OCI-LY3 (cell line): ENCODE data around the gene APOBR.
"Not testable (repeated sequence)": the region's sequence is repeated elsewhere in the genome, so short reads cannot be mapped to it uniquely, and the experiment has no call there.

ENCODE experiments used
- H2AFZ ChIP-seq: fragments of 200-600, 300-600 bp; shearing (Covaris generic); 2 replicates; pipeline ENCODE4 v1.6.0; 2014; ENCODE audit warnings: antibody characterized with exemption, low read depth, low read length
- H3K27ac ChIP-seq: fragments of 200-600, 300-600 bp; sonication (generic); 2 replicates; pipeline ENCODE4 v1.5.1; 2014; ENCODE audit warnings: mild to moderate bottlenecking, low read length, moderate library complexity, mixed read lengths
- H3K27me3 ChIP-seq: fragments of 200-600, 300-600 bp; sonication (generic); 2 replicates; pipeline ENCODE4 v1.6.1; 2014; ENCODE audit warnings: low read depth, low read length, mixed read lengths
- H3K36me3 ChIP-seq: fragments of 200-600, 300-600 bp; sonication (generic); replicated peaks from 2 replicates; pipeline ENCODE3; 2014; ENCODE audit warnings: low read depth, low read length, mixed read lengths
- H3K4me1 ChIP-seq: fragments of 300-600, 200-600 bp; sonication (generic); 2 replicates; pipeline ENCODE4 v1.6.1; 2014; ENCODE audit warnings: low read length, mixed read lengths
- H3K4me2 ChIP-seq: fragments of 200-600, 300-600 bp; sonication (generic); 2 replicates; pipeline ENCODE4 v1.6.1; 2014; ENCODE audit warnings: low read length, mixed read lengths
- H3K4me3 ChIP-seq: fragments of 300-600, 200-600 bp; sonication (generic); 2 replicates; pipeline ENCODE4 v1.5.1; 2014; ENCODE audit warnings: antibody characterized with exemption, mild to moderate bottlenecking, low read length, moderate library complexity
- H3K79me2 ChIP-seq: fragments of 300-600, 200-600 bp; shearing (Covaris generic); 2 replicates; pipeline ENCODE4 v1.6.1; 2014; ENCODE audit warnings: mild to moderate bottlenecking, low read length, mixed read lengths
- H3K9ac ChIP-seq: fragments of 300-600, 200-600 bp; shearing (Covaris generic); 2 replicates; pipeline ENCODE4 v1.6.0; 2014; ENCODE audit warnings: mild to moderate bottlenecking, low read length, moderate library complexity
- H3K9me3 ChIP-seq: fragments of 200-600, 300-600 bp; shearing (Covaris generic); 2 replicates; pipeline ENCODE4 v1.6.1; 2014; ENCODE audit warnings: low read length, mixed read lengths; ENCODE audit not compliant: insufficient read depth
- H4K20me1 ChIP-seq: fragments of 200-600, 300-600 bp; sonication (generic); 2 replicates; pipeline ENCODE4 v1.6.1; 2016; ENCODE audit warnings: low read length, mixed read lengths; ENCODE audit not compliant: insufficient read depth
- EZH2phosphoT487 ChIP-seq: fragments of 200-600 bp; shearing (Covaris generic); IDR thresholded peaks from 2 replicates; pipeline ENCODE4 v1.6.1; 2018; ENCODE audit warnings: antibody characterized with exemption, mixed run types, low read depth
- TF ChIP-seq, protein P1 (sequence below): fragments of 200-600, 300-600 bp; sonication (generic); IDR thresholded peaks from 2 replicates; pipeline ENCODE4 v1.5.1; 2014; ENCODE audit warnings: antibody characterized with exemption, low read length, low read depth

APOBR gene

DNA sequence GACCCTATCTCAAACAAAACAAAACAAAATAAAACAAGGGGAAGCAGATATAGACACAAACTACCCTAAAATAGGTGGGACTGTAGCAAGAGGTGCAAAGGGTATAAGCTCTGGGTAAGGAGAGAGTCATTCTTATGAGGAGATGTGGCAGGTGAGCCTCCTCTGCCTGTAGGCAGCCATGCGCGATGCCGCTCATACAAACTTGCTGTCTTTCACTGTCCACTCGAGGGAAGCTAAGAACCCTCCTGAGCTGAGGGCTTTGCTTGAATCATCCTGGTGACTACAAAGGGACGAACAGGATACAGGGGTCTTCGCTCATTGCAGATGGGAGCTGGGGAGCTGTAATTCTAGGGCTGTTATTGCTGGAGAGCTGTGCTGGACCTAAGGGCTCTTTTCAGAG, 27.0 kb downstream of the APOBR start:
- Histone ChIP-seq H3K36me3 (no peaks in the 10 kb centered on the region), H3K4me1 (peaks cover 75% of the 10 kb centered on the region), H3K27ac (peak overlapping the region; percentile 91), H2AFZ (peak overlapping the region; percentile 28; the same call in 1 of the 2 replicates), H3K4me3 (no peak overlapping the region), H3K27me3 (no peaks in the 10 kb centered on the region), H3K79me2 (no peaks in the 10 kb centered on the region), H4K20me1 (no peaks in the 10 kb centered on the region), H3K9me3 (no peaks in the 10 kb centered on the region), H3K4me2 (peak overlapping the region; percentile 33), H3K9ac (peak overlapping the region; percentile 11; the same call in 1 of the 2 replicates)
- TF ChIP-seq, protein P1, sequence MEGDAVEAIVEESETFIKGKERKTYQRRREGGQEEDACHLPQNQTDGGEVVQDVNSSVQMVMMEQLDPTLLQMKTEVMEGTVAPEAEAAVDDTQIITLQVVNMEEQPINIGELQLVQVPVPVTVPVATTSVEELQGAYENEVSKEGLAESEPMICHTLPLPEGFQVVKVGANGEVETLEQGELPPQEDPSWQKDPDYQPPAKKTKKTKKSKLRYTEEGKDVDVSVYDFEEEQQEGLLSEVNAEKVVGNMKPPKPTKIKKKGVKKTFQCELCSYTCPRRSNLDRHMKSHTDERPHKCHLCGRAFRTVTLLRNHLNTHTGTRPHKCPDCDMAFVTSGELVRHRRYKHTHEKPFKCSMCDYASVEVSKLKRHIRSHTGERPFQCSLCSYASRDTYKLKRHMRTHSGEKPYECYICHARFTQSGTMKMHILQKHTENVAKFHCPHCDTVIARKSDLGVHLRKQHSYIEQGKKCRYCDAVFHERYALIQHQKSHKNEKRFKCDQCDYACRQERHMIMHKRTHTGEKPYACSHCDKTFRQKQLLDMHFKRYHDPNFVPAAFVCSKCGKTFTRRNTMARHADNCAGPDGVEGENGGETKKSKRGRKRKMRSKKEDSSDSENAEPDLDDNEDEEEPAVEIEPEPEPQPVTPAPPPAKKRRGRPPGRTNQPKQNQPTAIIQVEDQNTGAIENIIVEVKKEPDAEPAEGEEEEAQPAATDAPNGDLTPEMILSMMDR, result no peak
- no peak for TF ChIP-seq EZH2phosphoT487

DNA sequence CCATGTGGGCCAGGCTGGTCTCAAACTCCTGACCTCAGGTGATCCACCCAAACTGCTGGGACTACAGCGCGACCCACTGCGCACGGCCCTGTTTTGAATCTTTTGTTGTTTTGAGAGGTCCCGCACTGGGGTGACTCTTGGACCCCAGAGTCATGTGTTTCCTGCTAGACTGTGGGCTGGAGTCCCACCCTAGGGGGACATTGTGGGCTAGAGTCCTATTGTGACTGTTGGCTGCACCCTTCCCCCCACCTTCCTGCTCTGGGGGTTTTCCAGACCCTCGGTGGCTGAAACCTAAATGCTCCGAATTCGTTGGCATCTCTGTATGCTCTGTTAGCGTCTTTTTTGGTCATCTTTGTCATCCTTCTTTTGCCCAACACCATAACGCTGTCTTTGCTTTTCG, 28.3 kb downstream of the APOBR start:
- H3K27me3 ChIP-seq, result no peaks in the 10 kb centered on the region
- H3K4me1 ChIP-seq, result peaks cover 72% of the 10 kb centered on the region
- peak overlapping the region; percentile 64 for H3K4me2 ChIP-seq
- TF ChIP-seq EZH2phosphoT487, result no peak
- TF ChIP-seq, protein P1, result no peak
- peak overlapping the region; percentile 65; the same call in 1 of the 2 replicates for H3K9ac ChIP-seq
- H3K9me3 ChIP-seq, result no peaks in the 10 kb centered on the region
- H3K79me2 ChIP-seq, result no peaks in the 10 kb centered on the region
- H3K27ac ChIP-seq, result peak overlapping the region; percentile 91
- H3K36me3 ChIP-seq, result no peaks in the 10 kb centered on the region
- no peak overlapping the region for H2AFZ ChIP-seq
- H4K20me1 ChIP-seq, result no peaks in the 10 kb centered on the region
- peak overlapping the region; percentile 48 for H3K4me3 ChIP-seq

DNA sequence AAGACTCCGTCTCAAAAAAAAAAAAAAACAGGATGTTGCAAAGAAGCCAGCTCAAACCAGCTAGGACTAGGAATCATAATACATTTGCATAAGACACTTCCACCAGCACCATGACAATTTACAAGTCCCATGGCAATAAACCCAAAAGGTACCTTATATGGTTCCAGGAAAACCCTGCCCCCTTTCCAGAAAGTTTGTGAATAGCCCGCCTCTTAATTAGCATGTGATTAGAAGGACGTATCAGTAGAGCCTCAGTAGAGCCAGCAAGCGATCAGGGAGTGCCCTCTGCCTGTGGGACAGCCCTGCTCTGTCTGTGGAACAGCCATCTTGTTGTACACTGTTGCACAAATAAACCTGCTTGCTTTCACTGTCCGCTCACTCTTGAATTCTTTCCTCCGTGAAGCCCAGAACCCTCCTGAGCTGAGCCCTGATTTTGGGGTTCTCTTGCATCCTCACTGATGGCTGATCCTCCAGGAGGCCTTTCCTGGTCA, 30.3 kb downstream of the APOBR start:
- no peaks in the 10 kb centered on the region for H3K36me3 ChIP-seq
- peaks cover 75% of the 10 kb centered on the region for H3K4me1 ChIP-seq
- peak overlapping the region; percentile 64 for H3K4me2 ChIP-seq
- TF ChIP-seq, protein P1, result peak; percentile 64
- TF ChIP-seq EZH2phosphoT487, result no peak
- H3K79me2 ChIP-seq, result no peaks in the 10 kb centered on the region
- H3K9me3 ChIP-seq, result no peaks in the 10 kb centered on the region
- H3K4me3 ChIP-seq, result no peak overlapping the region
- no peaks in the 10 kb centered on the region for H4K20me1 ChIP-seq
- H2AFZ ChIP-seq, result no peak overlapping the region
- peak overlapping the region; percentile 91 for H3K27ac ChIP-seq
- peak overlapping the region; percentile 65; the same call in 1 of the 2 replicates for H3K9ac ChIP-seq
- H3K27me3 ChIP-seq, result no peaks in the 10 kb centered on the region

DNA sequence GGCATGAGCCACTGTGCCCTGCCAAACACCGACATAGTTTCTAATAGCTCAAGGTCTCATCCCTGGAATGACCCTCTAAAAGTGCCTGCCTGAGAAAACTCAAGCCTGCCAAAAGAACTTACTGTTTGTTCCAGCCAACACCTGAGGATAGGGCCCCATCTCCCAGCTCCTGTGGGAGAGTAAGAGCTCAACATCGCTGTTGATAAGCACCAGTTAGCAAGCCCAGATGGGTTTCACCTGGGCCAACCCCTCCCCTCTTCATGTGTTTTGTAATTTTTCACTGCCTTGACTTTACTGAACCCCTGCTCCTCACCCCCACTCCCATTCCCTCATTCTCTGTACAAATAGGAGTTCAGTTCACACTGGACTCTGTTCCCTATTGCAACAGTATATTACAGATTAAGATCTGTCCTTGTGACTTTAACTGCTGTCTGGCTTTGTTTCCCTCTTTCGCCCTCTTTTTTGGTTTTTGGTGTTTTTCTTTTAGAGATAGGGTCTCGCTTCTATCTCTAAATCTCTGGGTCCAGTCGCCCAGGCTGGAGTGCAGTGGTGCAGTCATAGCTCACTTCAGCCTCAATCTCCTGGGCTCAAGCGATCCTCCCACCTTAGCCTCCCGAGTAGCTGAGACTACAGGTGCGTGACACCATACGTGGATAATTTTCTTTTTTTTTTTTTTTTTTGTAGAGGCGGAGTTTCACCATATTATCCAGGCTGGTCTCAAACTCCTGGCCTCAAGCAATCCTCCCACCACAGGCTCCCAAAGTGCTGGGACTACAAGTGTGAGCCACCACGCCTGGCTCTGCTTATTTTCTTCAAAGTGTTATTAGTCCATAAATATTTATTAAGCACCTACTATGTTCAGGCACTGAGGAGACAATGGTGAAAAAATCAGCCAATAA, 32.0 kb downstream of the APOBR start:
- Histone ChIP-seq H3K4me3 (no peak overlapping the region), H2AFZ (no peak overlapping the region), H3K79me2 (no peaks in the 10 kb centered on the region), H3K36me3 (no peaks in the 10 kb centered on the region), H3K27ac (no peak overlapping the region), H4K20me1 (no peaks in the 10 kb centered on the region), H3K9me3 (no peaks in the 10 kb centered on the region), H3K4me1 (peaks cover 72% of the 10 kb centered on the region), H3K4me2 (no peak overlapping the region), H3K9ac (no peak overlapping the region), H3K27me3 (no peaks in the 10 kb centered on the region)
- TF ChIP-seq, protein P1, result no peak
- TF ChIP-seq EZH2phosphoT487, result no peak

DNA sequence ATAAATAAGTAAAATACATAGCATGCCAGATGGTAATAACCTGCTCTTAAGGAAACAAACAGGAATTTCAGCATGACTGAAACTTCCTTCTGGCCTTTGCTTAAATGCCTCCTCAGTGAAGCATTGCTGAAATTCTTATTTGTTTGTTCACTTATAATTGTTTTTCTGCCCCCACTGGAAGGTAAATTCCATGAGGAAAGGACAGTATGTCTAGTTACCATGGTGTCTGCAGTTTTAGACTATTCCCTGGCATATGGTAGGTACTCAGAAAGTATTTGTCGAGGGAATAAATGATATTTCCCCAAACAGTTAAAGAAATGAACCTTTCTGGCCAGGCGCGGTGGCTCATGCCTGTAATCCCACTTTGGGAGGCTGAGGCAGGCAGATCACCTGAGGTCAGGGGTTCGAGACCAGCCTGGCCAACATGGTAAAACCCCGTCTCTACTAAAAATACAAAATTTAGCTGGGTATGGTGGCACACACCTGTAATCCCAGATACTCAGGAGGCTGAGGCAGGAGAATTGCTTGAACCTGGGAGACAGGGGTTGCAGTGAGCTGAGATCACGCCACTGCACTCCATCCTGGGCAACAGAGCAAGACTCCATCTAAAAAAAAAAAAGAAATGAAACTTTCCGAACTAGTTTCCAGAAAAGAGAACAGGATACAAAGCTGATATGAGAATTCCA, 32.8 kb downstream of the APOBR start:
- not testable (repeated sequence) for H3K4me2 ChIP-seq, H2AFZ ChIP-seq, H4K20me1 ChIP-seq, H3K36me3 ChIP-seq, H3K79me2 ChIP-seq, H3K4me3 ChIP-seq, H3K9me3 ChIP-seq, H3K9ac ChIP-seq, H3K27ac ChIP-seq, H3K27me3 ChIP-seq
- peaks cover 72% of the 10 kb centered on the region for H3K4me1 ChIP-seq
